Peyer's patch (tissue), 4 donors: ENCODE measurements around the gene LY6G6C.

Source experiments
- CTCF ChIP-seq, 6 experiments: fragments of 450-650 bp in 4 of 6; fragments of 200-600 bp in 2 of 6; sonication (generic) in 1 of 6; IDR thresholded peaks; one replicate each; pipeline ENCODE4 v1.5.1; 2017 to 2019; ENCODE audit warnings: antibody characterized with exemption in 6 of 6, mild to moderate bottlenecking in 3 of 6, moderate library complexity in 1 of 6
- POLR2A ChIP-seq, 2 donors: fragments of 450-650 bp; IDR thresholded peaks; one replicate each; pipeline ENCODE4 v1.5.1; 2017; ENCODE audit warnings: antibody characterized with exemption in 2 of 2, mild to moderate bottlenecking in 2 of 2, moderate library complexity in 2 of 2

- TF ChIP-seq POLR2A (IDR thresholded peaks at IDR 0.05), result no peak
- no peak for TF ChIP-seq CTCF (IDR thresholded peaks at IDR 0.05)
Observed at GRCh38 chr6:31677955-31678354, 43.6 kb downstream of the LY6G6C start.
